A172 (cell line): ENCODE measurements around the gene GDPD1. TPM values are rescaled to one million over a fixed set of nuclear protein-coding genes. Genes with fewer than 3 reads are reported as not detected.
"Not testable (repeated sequence)": the region's sequence is repeated elsewhere in the genome, so short reads cannot be mapped to it uniquely, and the experiment has no call there.

ENCODE experiments used
- DNase-seq: peaks from one replicate; pipeline ENCODE4 v3.0.0-alpha.2; 2015; ENCODE audit warnings: low spot score
- total RNA-seq: library from RNA; depleted of rRNA; stranded (reverse); fragments of >200 nt; shearing (Covaris generic); gene quantifications from 2 replicates; pipeline ENCODE4 v1.2.3, GENCODE V29; 2014

GDPD1 gene
- total RNA-seq, 1 experiment from 2014 or later: 2.3 TPM

DNA sequence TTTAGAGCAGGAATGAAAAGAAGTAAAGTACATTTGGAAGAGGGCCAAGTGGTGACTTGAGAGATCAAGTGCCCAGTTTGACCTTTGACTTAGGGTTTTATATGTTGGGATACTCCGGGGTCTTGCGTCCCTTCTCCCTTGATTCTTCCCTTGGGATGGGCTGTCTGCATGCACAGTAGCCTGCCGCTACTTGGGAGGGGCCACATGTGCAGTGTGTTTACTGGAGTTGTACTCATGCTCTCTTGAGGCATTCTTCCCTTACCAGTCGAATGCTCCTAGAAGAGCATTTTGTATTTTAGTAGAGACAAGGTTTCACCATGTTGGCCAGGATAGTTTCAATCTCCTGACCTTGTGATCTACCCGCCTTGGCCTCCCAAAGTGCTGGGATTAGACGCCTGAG lies 23.8 kb downstream of the GDPD1 start:
- no peak for DNase-seq

DNA sequence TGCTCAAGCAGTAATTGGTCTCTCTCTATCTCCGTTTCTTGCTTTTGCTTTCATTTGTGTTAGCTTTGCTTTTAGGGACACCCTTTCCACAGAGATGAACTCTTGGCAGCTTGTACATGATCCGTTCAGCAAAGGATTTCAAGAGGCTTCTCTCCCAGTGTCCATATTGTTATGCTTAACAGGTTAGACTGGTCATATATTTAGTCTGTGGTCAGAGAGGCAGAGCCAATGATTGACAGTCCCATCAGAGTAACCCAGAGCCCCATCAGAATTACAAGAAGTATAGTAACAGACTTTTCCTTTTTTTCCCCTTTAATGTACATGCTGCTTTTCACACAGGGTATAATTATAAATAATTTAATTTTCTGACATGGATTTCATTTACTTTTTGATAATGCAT lies 34.4 kb downstream of the GDPD1 start:
- DNase-seq: no peak

DNA sequence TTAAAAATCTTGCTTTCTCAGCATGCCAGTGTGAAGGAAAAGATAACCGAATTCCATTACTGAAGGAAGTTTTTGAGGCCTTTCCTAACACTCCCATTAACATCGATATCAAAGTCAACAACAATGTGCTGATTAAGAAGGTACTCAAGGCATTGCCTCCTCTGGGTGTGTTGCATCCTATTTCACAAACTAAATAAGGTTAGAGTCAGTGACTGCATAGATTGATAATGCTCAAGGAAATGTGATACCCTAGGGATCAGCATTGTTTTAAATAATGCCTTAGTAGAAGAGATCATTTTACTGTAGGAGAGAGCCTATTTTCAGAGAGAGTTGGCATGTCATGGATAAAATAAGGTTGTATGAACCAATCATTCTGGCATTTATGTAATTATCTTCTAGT lies 36.8 kb downstream of the GDPD1 start:
- DNase-seq: no peak

DNA sequence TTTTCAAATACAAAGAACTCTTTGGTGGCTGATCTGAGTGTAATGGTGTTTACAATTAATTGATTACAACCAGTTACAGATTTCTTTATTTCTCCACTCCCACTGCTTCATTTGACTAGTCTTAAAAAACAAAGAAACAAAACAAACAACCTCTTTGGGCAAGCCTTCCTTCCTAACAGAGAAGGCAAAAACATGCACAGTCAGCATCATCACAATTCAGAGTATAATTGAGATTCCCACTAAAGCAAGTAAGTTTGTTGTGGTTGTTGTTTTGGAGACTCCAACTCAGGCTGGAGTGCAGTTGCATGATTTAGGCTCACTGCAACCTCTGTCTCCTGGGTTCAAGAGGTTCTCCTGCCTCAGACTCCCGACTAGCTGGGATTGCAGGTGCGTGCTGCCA lies 40.4 kb downstream of the GDPD1 start:
- no peak for DNase-seq

- no peak for DNase-seq
Measured at GRCh38 chr17:59266745-59267144, 46.4 kb downstream of the GDPD1 start.

- DNase-seq: no peak
Measured at GRCh38 chr17:59267776-59268175, 47.5 kb downstream of the GDPD1 start.

DNA sequence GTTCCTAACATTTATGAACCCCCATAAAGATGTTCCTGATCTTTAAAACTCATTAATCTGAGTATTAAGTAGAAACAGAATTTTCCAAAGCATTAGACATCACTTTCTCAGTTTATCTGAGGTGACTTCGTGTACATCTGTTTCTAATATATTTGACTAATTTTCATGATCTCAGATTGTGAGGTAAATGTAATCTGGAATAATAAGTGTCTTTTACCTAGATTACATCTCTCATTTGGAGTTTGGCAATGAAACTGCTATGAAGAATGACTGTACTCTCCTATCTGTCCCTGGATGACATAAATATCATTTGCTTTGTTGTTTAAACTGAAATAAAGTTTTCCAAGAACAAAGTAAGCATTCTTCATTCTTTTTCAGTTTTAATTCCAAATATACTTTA lies 55.3 kb downstream of the GDPD1 start:
- DNase-seq: no peak

DNA sequence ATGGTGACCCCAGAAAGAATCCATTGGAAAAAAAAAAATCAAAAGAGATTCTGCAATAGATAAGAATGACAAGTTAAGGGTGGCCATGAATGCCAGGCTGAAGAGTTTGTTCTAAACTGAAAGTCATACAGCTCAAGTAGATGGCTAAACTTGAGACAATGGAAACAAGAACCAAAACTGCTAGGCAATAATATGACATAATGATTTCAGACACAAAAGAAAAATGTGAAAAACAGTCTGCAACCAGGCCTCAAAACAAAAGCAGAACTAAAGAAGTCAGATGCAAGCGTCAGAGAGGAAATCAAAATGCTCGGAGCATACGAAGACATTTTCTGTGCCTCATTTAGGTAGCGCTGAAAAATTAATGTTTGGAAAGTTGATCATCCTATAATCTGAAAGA lies 56.7 kb downstream of the GDPD1 start:
- DNase-seq: no peak

DNA sequence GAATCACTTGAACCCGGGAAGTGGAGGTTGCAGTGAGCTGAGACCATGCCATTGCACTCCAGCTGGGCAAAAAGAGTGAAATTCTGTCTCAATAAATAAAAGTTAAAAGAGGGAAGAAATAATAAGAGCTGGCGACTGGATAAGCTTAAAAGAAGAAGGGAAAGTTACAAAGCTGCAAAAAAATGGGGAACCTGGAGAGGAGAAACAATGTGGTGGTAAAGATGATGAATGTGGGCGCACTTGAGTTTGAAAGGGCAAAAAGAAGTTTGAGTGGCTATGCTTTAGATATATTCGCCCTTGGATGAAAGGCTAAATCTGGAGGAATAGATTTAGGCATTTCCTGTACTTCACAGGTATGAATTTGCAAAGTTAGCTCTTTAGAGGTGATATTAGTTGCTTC lies 58.1 kb downstream of the GDPD1 start:
- DNase-seq: no peak

DNA sequence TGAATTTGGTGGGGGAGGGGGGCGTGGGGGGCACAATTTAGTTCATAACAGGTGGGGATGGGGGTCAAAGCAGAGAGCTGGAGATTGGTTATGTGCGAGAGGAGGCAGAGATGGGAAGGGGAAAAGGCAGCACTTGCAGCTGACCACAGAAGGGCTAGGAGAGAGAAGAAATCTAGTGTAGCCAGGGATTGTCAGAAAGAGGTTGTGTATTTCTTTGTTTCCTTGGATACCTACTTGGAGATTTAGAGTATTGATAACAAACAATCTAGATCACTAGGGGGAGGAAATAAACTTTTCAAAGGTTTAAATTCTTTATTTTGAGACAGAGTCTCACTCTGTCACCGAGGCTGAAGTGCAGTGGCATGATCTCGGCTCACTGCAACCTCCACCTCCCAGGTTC lies 64.0 kb downstream of the GDPD1 start:
- DNase-seq: no peak

GRCh38 chr17:59287452-59287851 lies 67.1 kb downstream of the GDPD1 start:
- peak; percentile 76 for DNase-seq

DNA sequence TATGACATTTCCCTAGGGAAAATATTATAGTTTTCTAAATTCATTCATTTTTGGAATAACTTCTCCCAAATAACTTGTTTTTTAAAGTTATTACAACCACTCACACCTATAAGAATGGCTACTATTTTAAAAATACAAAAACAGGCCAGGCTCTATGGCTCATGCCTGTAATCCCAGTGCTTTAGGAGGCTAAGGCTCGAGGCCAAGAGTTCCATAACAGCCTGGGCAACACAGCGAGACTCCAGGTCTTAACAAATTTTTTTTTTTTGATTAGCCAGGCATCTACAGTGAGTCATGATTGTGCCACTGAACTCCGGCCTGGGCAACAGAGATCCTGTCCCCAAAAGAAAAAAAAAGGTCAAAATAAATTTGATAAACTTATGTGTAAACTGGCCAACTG lies 67.6 kb downstream of the GDPD1 start:
- peak; percentile 11 for DNase-seq

DNA sequence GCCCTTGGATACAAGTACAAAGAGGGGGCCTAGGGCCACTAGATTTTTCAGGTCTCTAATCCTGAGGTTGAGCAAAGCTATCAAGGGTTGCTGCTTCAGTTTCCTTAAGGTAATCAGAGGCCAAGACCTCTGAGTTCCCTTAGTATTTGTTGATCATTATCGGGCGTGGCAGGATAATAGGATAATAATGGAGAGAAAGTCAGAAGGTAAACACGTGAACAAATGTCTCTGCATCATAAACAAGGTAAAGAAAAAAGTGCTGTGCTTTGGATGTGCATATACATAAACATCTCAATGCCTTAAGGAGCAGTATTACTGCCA lies 69.6 kb downstream of the GDPD1 start:
- no peak for DNase-seq

GRCh38 chr17:59290302-59290998 lies 70.1 kb downstream of the GDPD1 start:
- not testable (repeated sequence) for DNase-seq

GRCh38 chr17:59292174-59292523 lies 71.8 kb downstream of the GDPD1 start:
- DNase-seq: no peak

GRCh38 chr17:59296190-59296589 lies 75.9 kb downstream of the GDPD1 start:
- no peak for DNase-seq

- DNase-seq: no peak
Measured at GRCh38 chr17:59298521-59298920, 78.2 kb downstream of the GDPD1 start.

DNA sequence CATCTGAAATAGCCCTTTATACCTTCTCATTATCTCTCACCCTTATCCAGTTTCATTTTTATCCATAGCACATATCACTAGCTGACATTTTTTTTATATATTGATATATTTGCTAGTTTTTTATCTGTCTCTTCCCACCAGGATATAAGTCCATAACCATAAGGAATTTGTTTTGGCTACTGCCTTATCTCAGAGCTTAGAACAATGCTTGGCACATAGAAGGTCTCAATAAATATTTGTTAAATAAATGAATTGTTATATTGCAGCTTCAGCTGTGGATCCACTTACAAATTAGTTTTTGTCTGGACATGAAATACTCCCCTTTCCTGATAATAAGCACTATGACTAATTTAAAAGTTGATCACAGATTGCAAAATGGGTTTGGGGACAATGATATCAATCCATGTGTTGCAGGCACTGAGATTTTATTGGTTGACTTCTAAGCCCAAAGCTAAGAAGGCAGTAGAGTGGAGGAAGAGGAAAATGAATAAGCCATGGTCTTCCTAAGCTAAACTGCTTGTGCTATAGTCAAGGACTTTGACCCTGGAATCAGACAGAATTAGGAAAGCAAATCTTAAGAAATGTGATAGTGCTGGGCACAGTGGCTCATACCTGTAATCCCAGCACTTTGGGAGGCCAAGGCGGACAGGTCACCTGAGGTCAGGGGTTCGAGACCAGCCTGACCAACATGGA lies 79.2 kb downstream of the GDPD1 start:
- DNase-seq: no peak

DNA sequence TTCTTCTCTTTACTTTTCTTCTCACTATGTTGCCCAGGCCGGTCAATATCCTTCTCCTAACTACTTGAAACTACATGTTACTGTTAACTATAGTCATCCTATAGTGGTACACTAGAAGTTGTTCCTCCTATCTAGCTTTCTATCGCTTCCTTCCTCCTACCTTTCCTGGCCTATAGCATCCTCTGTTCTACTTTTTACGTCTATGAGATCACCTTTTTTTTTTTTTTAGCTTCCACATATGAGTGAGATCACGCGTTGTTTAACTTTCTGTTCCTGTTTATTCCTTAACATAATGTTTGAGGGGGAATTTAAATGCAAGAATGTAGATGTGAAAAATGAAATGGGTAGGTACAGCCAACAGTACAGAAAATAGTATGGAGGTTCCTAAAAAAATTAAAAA lies 80.6 kb downstream of the GDPD1 start:
- DNase-seq: no peak

DNA sequence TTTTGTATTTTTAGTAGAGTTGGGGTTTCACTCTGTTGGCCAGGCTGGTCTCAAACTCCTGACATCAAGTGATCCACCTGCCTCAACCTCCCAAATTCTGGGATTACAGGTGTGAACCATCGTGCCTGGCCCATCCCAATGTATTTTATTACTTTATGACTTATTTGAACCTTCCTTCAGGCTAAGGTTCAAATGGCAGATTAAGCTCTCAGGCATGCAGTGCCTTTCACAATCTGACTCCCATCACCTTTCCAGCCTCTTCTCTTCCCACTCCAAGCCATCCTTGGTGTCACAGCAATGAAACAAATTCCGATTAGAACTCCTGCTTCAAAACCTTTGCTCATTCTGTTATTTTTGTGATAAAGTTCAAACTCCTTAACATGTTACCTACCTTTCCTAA lies 84.5 kb downstream of the GDPD1 start:
- no peak for DNase-seq

DNA sequence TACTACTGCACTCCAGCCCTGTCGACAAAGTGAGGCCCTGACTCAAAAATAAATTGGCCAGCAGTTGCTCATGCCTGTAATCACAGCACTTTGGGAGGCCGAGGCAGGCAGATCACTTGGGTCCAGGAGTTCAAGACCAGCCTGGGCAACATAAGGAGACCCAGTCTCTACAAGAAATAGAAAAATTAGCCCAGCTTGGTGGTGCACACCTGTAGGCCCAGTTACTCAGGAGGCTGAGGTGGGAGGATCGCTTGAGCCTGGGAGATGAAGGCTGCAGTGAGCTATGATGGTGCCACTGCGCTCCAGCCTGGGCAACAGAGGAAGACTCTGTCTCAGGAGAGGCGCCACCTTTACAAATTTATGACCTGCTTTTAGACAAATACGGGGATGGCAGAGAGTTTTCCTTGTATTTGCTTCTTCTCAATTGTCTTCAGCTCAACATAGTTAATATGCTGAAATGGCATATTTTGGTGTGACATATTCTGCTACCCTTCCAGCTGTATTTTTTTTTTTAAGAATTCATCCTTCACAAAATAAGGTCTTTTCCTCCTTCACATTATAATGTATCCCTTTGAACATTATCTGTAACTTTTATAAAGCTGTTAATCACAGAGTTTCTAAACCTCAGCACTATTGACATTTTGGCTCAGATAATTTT lies 90.1 kb downstream of the GDPD1 start:
- DNase-seq: no peak

- DNase-seq: peak; percentile 71
Measured at GRCh38 chr17:59311051-59311468, 90.7 kb downstream of the GDPD1 start.

DNA sequence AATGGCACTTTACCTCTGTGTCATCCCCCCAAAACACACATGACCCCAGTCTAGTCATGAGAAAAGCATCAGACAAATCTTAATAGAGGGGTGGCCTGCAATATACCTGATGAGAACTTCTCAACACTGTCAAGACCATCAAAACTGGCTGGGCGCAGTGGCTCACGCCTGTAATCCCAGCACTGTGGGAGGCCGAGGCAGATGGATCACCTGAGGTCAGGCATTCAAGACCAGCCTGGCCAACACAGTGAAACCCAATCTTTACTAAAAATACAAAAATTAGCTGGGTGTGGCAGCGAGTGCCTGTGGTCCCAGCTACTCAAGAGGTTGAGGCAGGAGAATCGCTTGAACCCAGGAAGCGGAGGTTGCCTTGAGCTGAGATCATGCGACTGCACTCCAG lies 91.2 kb downstream of the GDPD1 start:
- DNase-seq: not testable (repeated sequence)
